Measurements from ENCODE around the gene AK9. TPM values are rescaled to one million over a fixed set of nuclear protein-coding genes. Genes with fewer than 3 reads are reported as not detected.

AK9 gene
- total and polyA plus RNA-seq, 2 experiments from 2014 or later: 10.1 to 15.2 TPM

DNA sequence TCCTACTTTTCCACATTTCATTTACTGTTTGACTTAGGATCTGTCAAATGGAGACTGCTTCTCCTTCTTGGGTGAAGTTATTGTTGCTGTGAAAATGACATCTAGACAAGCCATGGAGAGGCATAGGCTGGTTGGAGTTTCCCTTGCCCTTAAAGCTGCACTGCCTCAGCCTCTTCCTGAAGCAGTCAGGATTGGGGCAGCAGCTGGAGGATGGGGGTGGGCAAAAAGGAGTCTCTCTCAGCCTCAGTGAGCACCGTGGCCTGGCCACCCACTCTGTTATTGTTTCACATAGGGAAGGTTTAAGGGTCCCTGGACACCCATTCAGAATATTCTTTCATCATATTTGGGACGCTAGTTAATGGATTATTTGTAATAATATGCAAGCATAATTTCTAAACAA lies 200.3 kb downstream of the AK9 start:
- Histone ChIP-seq H3K27me3 (no peaks in the 10 kb centered on the region), H3K27ac (no peak overlapping the region), H3K36me3 (replicated peaks; ENCODE audit: insufficient read depth, low read depth) (no peaks in the 10 kb centered on the region), H3K9me3 (ENCODE audit: low read depth) (no peaks in the 10 kb centered on the region), H4K20me1 (ENCODE audit: insufficient read depth, poor library complexity, severe bottlenecking) (no peaks in the 10 kb centered on the region), H3K4me2 (no peak overlapping the region), H3K4me1 (ENCODE audit: insufficient read depth) (no peaks in the 10 kb centered on the region), H2AFZ (peak overlapping the region; percentile 25), H3K79me2 (no peaks in the 10 kb centered on the region), H3K4me3 (no peak overlapping the region), H3K9me2 (replicated peaks; ENCODE audit: insufficient read depth) (no peaks in the 10 kb centered on the region)
- DNase-seq (ENCODE audit: low spot score): no peak
- WGBS (ENCODE audit: low lambda C conversion rate, missing lambda C conversion rate): 71% methylated on average over 2 of the region's 2 CpGs
- TF ChIP-seq EZH2 (IDR thresholded peaks at IDR 0.05; ENCODE audit: borderline replicate concordance) (no peak), EZH2phosphoT487 (IDR thresholded peaks at IDR 0.05; ENCODE audit: low read depth, severe bottlenecking, unreplicated experiment) (no peak)
- TF ChIP-seq, protein P1, sequence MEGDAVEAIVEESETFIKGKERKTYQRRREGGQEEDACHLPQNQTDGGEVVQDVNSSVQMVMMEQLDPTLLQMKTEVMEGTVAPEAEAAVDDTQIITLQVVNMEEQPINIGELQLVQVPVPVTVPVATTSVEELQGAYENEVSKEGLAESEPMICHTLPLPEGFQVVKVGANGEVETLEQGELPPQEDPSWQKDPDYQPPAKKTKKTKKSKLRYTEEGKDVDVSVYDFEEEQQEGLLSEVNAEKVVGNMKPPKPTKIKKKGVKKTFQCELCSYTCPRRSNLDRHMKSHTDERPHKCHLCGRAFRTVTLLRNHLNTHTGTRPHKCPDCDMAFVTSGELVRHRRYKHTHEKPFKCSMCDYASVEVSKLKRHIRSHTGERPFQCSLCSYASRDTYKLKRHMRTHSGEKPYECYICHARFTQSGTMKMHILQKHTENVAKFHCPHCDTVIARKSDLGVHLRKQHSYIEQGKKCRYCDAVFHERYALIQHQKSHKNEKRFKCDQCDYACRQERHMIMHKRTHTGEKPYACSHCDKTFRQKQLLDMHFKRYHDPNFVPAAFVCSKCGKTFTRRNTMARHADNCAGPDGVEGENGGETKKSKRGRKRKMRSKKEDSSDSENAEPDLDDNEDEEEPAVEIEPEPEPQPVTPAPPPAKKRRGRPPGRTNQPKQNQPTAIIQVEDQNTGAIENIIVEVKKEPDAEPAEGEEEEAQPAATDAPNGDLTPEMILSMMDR (IDR thresholded peaks at IDR 0.05; ENCODE audit: poor library complexity): no peak

DNA sequence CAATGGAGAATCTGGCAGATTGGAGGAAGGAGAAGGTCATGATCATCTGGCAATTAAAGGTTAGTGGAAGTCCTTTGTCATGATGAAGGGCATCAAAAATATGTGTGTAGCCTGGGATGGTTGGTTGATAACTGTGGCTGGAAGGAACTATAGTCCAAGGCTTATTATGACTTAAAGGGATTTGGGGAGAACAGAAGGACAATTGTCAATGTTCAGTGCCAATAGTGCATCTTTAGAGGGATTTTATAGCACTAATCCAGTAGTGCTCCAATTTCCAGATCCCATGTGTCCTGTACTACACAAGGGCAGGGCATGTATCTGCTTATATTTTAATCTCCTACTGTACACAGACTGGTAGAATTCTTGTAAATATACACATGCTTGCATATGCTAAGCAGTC lies 203.0 kb downstream of the AK9 start:
- H3K36me3 ChIP-seq (replicated peaks; ENCODE audit: insufficient read depth, low read depth): no peaks in the 10 kb centered on the region
- no peak for DNase-seq (ENCODE audit: low spot score)

DNA sequence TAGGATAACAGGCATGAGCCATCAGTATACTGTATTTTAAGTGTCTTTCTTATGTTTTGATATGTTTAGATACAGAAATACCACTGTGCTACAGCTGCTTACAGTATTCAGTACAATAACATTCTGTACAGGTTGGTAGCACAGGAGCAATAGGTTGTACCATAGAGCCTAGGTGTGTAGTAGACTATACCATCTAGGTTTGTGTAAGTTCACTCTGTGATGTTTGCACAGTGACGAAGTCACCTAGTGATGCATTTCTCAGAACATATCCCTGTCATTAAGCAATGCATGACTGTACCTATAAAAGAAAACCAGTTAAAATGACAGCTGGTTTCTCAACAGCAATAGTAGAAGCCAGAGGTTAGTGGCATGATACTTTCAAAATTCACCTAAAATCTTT lies 204.9 kb downstream of the AK9 start:
- no peaks in the 10 kb centered on the region for H4K20me1 ChIP-seq (ENCODE audit: insufficient read depth, poor library complexity, severe bottlenecking)
- H3K4me1 ChIP-seq (ENCODE audit: insufficient read depth): peaks cover 9% of the 10 kb centered on the region
- no peak overlapping the region for H3K4me2 ChIP-seq
- WGBS (ENCODE audit: low lambda C conversion rate, missing lambda C conversion rate): 66% methylated on average over 1 of the region's 1 CpG
- peaks cover 11% of the 10 kb centered on the region for H3K79me2 ChIP-seq
- H3K4me3 ChIP-seq: no peak overlapping the region
- TF ChIP-seq EZH2 (IDR thresholded peaks at IDR 0.05; ENCODE audit: borderline replicate concordance) (no peak), EZH2phosphoT487 (IDR thresholded peaks at IDR 0.05; ENCODE audit: low read depth, severe bottlenecking, unreplicated experiment) (no peak)
- TF ChIP-seq, protein P1 (IDR thresholded peaks at IDR 0.05; ENCODE audit: poor library complexity): no peak
- H3K27ac ChIP-seq: no peak overlapping the region
- H2AFZ ChIP-seq: no peak overlapping the region
- no peaks in the 10 kb centered on the region for H3K9me2 ChIP-seq (replicated peaks; ENCODE audit: insufficient read depth)
- no peaks in the 10 kb centered on the region for H3K9me3 ChIP-seq (ENCODE audit: low read depth)
- DNase-seq (ENCODE audit: low spot score): peak; percentile 44
- no peaks in the 10 kb centered on the region for H3K27me3 ChIP-seq
- H3K36me3 ChIP-seq (replicated peaks; ENCODE audit: insufficient read depth, low read depth): no peaks in the 10 kb centered on the region

More for the DNA sequence above, 203.0 kb downstream of the AK9 start:
- no peaks in the 10 kb centered on the region for H4K20me1 ChIP-seq (ENCODE audit: insufficient read depth, poor library complexity, severe bottlenecking)
- H3K9me3 ChIP-seq (ENCODE audit: low read depth): no peaks in the 10 kb centered on the region
- no peak overlapping the region for H3K27ac ChIP-seq
- H3K9me2 ChIP-seq (replicated peaks; ENCODE audit: insufficient read depth): no peaks in the 10 kb centered on the region
- no peak overlapping the region for H3K4me2 ChIP-seq
- H2AFZ ChIP-seq: no peak overlapping the region
- H3K4me1 ChIP-seq (ENCODE audit: insufficient read depth): no peaks in the 10 kb centered on the region
- TF ChIP-seq, protein P1 (IDR thresholded peaks at IDR 0.05; ENCODE audit: poor library complexity): no peak
- no peaks in the 10 kb centered on the region for H3K79me2 ChIP-seq
- no peaks in the 10 kb centered on the region for H3K27me3 ChIP-seq
- H3K4me3 ChIP-seq: no peak overlapping the region

DNA sequence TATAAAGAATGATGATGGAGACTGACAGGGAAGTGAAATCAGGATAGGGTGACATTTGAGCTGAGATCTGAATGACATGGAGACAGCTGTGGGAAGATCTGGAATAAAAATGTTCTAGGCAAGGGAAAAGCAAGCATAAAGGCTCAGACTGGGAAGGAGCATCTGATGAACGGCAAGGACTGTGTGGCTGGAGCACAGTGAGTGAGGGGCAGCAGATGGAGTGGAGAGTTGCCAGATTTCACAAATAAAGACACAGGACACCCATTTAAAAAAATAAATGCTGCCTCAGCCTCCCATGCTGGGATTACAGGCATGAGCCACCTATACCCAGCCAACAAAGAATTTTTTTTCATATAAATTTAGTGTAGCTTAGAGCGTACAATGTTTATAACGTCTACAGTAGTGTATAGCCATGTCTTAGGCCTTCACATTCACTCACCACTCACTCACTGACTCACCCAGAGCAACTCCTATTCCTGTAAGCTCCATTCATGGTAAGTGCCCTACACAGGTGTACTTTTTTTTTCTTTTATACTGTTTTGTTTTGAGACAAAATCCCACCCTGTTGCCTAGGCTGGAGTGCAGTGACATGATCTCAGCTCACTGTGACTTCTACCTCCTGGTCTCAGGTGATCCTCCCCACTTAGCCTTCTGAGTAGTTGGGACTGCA lies 205.6 kb downstream of the AK9 start:
- Histone ChIP-seq H2AFZ (no peak overlapping the region), H3K79me2 (peaks cover 18% of the 10 kb centered on the region), H3K4me2 (no peak overlapping the region), H3K4me3 (no peak overlapping the region), H3K27me3 (no peaks in the 10 kb centered on the region), H3K9me3 (ENCODE audit: low read depth) (no peaks in the 10 kb centered on the region), H4K20me1 (ENCODE audit: insufficient read depth, poor library complexity, severe bottlenecking) (no peaks in the 10 kb centered on the region), H3K27ac (no peak overlapping the region), H3K36me3 (replicated peaks; ENCODE audit: insufficient read depth, low read depth) (no peaks in the 10 kb centered on the region), H3K9me2 (replicated peaks; ENCODE audit: insufficient read depth) (no peaks in the 10 kb centered on the region), H3K4me1 (ENCODE audit: insufficient read depth) (peaks cover 16% of the 10 kb centered on the region)
- no peak for DNase-seq (ENCODE audit: low spot score)
- TF ChIP-seq EZH2 (IDR thresholded peaks at IDR 0.05; ENCODE audit: borderline replicate concordance) (no peak), EZH2phosphoT487 (IDR thresholded peaks at IDR 0.05; ENCODE audit: low read depth, severe bottlenecking, unreplicated experiment) (no peak)
- TF ChIP-seq, protein P1 (IDR thresholded peaks at IDR 0.05; ENCODE audit: poor library complexity): no peak
- WGBS (ENCODE audit: low lambda C conversion rate, missing lambda C conversion rate): 90% methylated on average over 3 of the region's 3 CpGs

All from hepatocyte (in vitro differentiated cells).